K562 (cell line): ENCODE measurements around the gene ALOX5. TPM values are rescaled to one million over a fixed set of nuclear protein-coding genes. Genes with fewer than 3 reads are reported as not detected.

Source experiments
- ATAC-seq: fragments of 200-7000 bp; cut with Tn5 transposase; 3 replicates; pipeline ENCODE4 v1.9.1; 2020; ENCODE audit warnings: moderate library complexity
- BruUV-seq: library from RNA; stranded (reverse); fragments of 400-500 nt; replicated peaks from 2 replicates; lab custom pipeline; 2021; lab: Mats Ljungman, UMichigan
- CTCF ChIA-PET: fragments of 300-600 bp; formaldehyde crosslinking; extraction: SDS; loops from one replicate; lab custom pipeline; 2021; ENCODE audit warnings: low intra/inter-chr PET ratio; lab: Yijun Ruan, JAX
- POLR2A ChIA-PET: fragments of 300-600, 350-650 bp; sonication (Branson Sonifier 250); formaldehyde crosslinking; extraction: SDS; loops from one replicate; lab custom pipeline; 2021; ENCODE audit warnings: antibody characterized with exemption, inconsistent platforms; lab: Yijun Ruan, JAX
- DNase-seq, 4 experiments: peaks; one replicate each; pipeline versions ENCODE4 v3.0.0 to v3.0.0-alpha.2; 2011 to 2018; ENCODE audit warnings: low spot score in 3 of 4, mixed read lengths in 3 of 4; ENCODE audit errors: extremely low read depth in 1 of 4
- FAIRE-seq: peaks from 2 replicates; lab custom pipeline; 2011; peaks lifted over from hg19 to GRCh38; lab: Jason Lieb, UNC
- H2AFZ ChIP-seq: 2 replicates; pipeline ENCODE4 v1.6.0; 2011; ENCODE audit warnings: low read depth, low read length, control low read depth, inconsistent platforms
- H3K27ac ChIP-seq: fragments of 200-600 bp; 3 replicates; pipeline ENCODE4 v1.8.0; 2011; ENCODE audit warnings: low read depth, mild to moderate bottlenecking, control low read depth, inconsistent platforms, low read length, moderate library complexity, mixed read lengths; ENCODE audit errors: extremely low read depth
- H3K27me3 ChIP-seq, 2 experiments: fragments of 300-600 bp in 1 of 2; 2 replicates in 1 of 2; 3 replicates in 1 of 2; pipeline versions ENCODE4 v1.6.0 to v1.8.0; 2011; ENCODE audit warnings: inconsistent platforms in 2 of 2, low read length in 2 of 2, mild to moderate bottlenecking in 1 of 2, mixed read lengths in 1 of 2, moderate library complexity in 1 of 2; ENCODE audit not compliant: control insufficient read depth in 2 of 2, insufficient read depth in 2 of 2
- H3K36me3 ChIP-seq: fragments of 300-600 bp; 3 replicates; pipeline ENCODE4 v1.8.0; 2011; ENCODE audit warnings: mild to moderate bottlenecking, low read length, inconsistent platforms; ENCODE audit not compliant: control insufficient read depth, insufficient read depth
- H3K4me1 ChIP-seq, 2 experiments: fragments of 200-600 bp in 1 of 2; replicated peaks in 1 of 2; 2 replicates in 1 of 2; 3 replicates in 1 of 2; pipeline versions ENCODE4 v1.5.1 to v1.8.0; 2011; ENCODE audit warnings: inconsistent platforms in 2 of 2, low read length in 2 of 2, mild to moderate bottlenecking in 1 of 2, mixed read lengths in 1 of 2, moderate library complexity in 1 of 2; ENCODE audit not compliant: control insufficient read depth in 2 of 2, insufficient read depth in 2 of 2
- H3K4me2 ChIP-seq: 2 replicates; pipeline ENCODE4 v1.6.1; 2011; ENCODE audit warnings: low read length, control low read depth, inconsistent platforms, mixed read lengths; ENCODE audit not compliant: insufficient read depth
- H3K4me3 ChIP-seq: fragments of 200-600 bp; sonication (generic), shearing (Covaris generic); 2 replicates; pipeline ENCODE4 v1.5.1; 2016; ENCODE audit warnings: control low read depth, inconsistent platforms
- H3K79me2 ChIP-seq: fragments of 200-600 bp; 3 replicates; pipeline ENCODE4 v1.8.0; 2011; ENCODE audit warnings: low read length, inconsistent platforms; ENCODE audit not compliant: control insufficient read depth, insufficient read depth
- H3K9ac ChIP-seq, 2 experiments: 2 replicates each; pipeline versions ENCODE4 v1.6.0 to v1.6.1; 2011; ENCODE audit warnings: low read depth in 2 of 2, low read length in 2 of 2, control low read depth in 1 of 2, inconsistent platforms in 1 of 2, mild to moderate bottlenecking in 1 of 2, mixed read lengths in 1 of 2; ENCODE audit not compliant: insufficient read depth in 1 of 2
- H3K9me1 ChIP-seq: one replicate; pipeline ENCODE4 v1.6.0; 2011; ENCODE audit warnings: inconsistent platforms, mild to moderate bottlenecking, low read length, moderate library complexity; ENCODE audit not compliant: control insufficient read depth, insufficient read depth
- H3K9me3 ChIP-seq: replicated peaks from 2 replicates; pipeline ENCODE4 v1.5.1; 2011; ENCODE audit warnings: low read depth, low read length, inconsistent platforms; ENCODE audit not compliant: control insufficient read depth, insufficient read depth
- H4K20me1 ChIP-seq: replicated peaks from 2 replicates; pipeline ENCODE4 v1.6.1; 2011; ENCODE audit warnings: low read length, inconsistent platforms, mixed read lengths; ENCODE audit not compliant: control insufficient read depth, insufficient read depth
- HBP1 ChIP-seq: fragments of 450-650 bp; formaldehyde crosslinking; IDR thresholded peaks from 2 replicates; pipeline ENCODE4 v1.4.0; 2022; ENCODE audit warnings: missing genetic modification characterization
- NKRF ChIP-seq: fragments of 450-650 bp; IDR thresholded peaks from 2 replicates; pipeline ENCODE4 v1.6.1; 2016; ENCODE audit warnings: borderline replicate concordance
- OTX1 ChIP-seq: fragments of 450-650 bp; formaldehyde crosslinking; IDR thresholded peaks from 2 replicates; pipeline ENCODE4 v1.4.0; 2022; ENCODE audit warnings: mild to moderate bottlenecking
- SAFB ChIP-seq: fragments of 200-400 bp; formaldehyde crosslinking; IDR thresholded peaks from 2 replicates; pipeline ENCODE4 v1.6.1; 2017; ENCODE audit warnings: low read depth, low read length, borderline replicate concordance
- ZBTB26 ChIP-seq: fragments of 450-650 bp; formaldehyde crosslinking; IDR thresholded peaks from 2 replicates; pipeline ENCODE4 v1.4.0; 2022; ENCODE audit warnings: missing genetic modification characterization
- ZFP91 ChIP-seq: sonication (generic); formaldehyde crosslinking; IDR thresholded peaks from 2 replicates; pipeline ENCODE4 v1.8.0; 2022; ENCODE audit warnings: mild to moderate bottlenecking, missing genetic modification reagents
- WGBS: fragments of 100-300 bp; shearing (Covaris generic); methylation state at CpG from one replicate; pipeline ENCODE4 v1.1.6; 2016; ENCODE audit warnings: low coverage, mixed read lengths; ENCODE audit not compliant: insufficient coverage; ENCODE audit errors: missing lambda C conversion rate; 5-methylcytosine and 5-hydroxymethylcytosine counted together
- in situ Hi-C: fragments of 300-500 bp; cut with MboI; formaldehyde crosslinking; loops from 4 replicates; pipeline ENCODE4 v1.15.0; 2018; ENCODE audit warnings: inconsistent platforms, mixed read lengths
- intact Hi-C: fragments of 100-400 bp; cut with micrococcal nuclease; formaldehyde crosslinking; loops from 2 replicates; pipeline ENCODE4 v1.14.2; 2022
- polyA plus RNA-seq, 8 experiments: library from polyadenylated mRNA; depleted of rRNA in 4 of 8; stranded (reverse) in 5 of 8; unstranded in 3 of 8; fragments of >200 nt; fragmentation: Nextera tagmentation in 2 of 8; fragmentation: Illumina TruSeq in 1 of 8; extraction: Ambion mirVana in 2 of 8; extraction: Trizol in 1 of 8; gene quantifications; 2 replicates each; pipeline versions ENCODE4 v1.2.1 to v1.2.3, GENCODE V29; 2011 to 2014; ENCODE audit warnings: inconsistent platforms in 1 of 8, missing spikeins in 1 of 8
- total RNA-seq, 7 experiments: library from RNA; depleted of rRNA in 6 of 7; stranded (reverse); fragments of >200 nt in 6 of 7; fragmentation: Illumina TruSeq in 2 of 7; extraction: Trizol in 2 of 7; gene quantifications; 2 replicates each; pipeline versions ENCODE4 v1.2.1 to v1.2.3, GENCODE V29; 2011 to 2021; ENCODE audit warnings: low replicate concordance in 1 of 7

ALOX5 gene
- total and polyA plus RNA-seq, 9 of the 15 experiments (the other 6 are each of a cell fraction or from before 2014, with no cell fraction given): 0.10 to 2.4 (median 1.4) TPM

- no TSS peak for BruUV-seq
- H3K4me3 ChIP-seq: no peak overlapping the region
- no peak overlapping the region for H3K4me2 ChIP-seq
- H3K4me1 ChIP-seq: peaks cover 32 to 48% of the 10 kb centered on the region in 2 experiments
- intact Hi-C loops (loop anchor here (5.0 to 10.0 kb wide), 2 partner anchors 35 to 123 kb away; no protein-coding TSS in a partner anchor), in situ Hi-C loops (no loop called here)
- H3K36me3 ChIP-seq: no peaks in the 10 kb centered on the region
- FAIRE-seq (no peak), DNase-seq (no peak)
- H3K9me1 ChIP-seq: no peaks in the 10 kb centered on the region
- H3K27me3 ChIP-seq: peaks cover 0 to 21% of the 10 kb centered on the region in 2 experiments; a peak in 3 of 5 replicates
- 36% methylated on average over 4 of the region's 4 CpGs for WGBS
- POLR2A ChIA-PET: interaction anchor here (0.6 to 1.5 kb wide), 2 partner anchors 27 to 33 kb away, joined by 3 read pairs; no protein-coding TSS in a partner anchor
- TF ChIP-seq HBP1 (CRISPR knock-in tag): 0 out of 2 replicates have a peak, but pooled peaks have one; percentile 66
- no peak for TF ChIP-seq ZFP91 (CRISPR knock-in tag)
- TF ChIP-seq OTX1 (CRISPR knock-in tag): 0 out of 2 replicates have a peak, but pooled peaks have one; percentile 56
- peak; percentile 79; the same call in 1 of the 2 replicates for TF ChIP-seq ZBTB26 (CRISPR knock-in tag)
- no peak for TF ChIP-seq NKRF
- TF ChIP-seq SAFB: no peak
- TF ChIP-seq, all 486 proteins: peak for 3
- no peak for ATAC-seq
- no peak overlapping the region for H3K27ac ChIP-seq
- CTCF ChIA-PET: no interaction called here
- H2AFZ ChIP-seq: no peak overlapping the region
- H3K9me3 ChIP-seq: no peaks in the 10 kb centered on the region
- no peaks in the 10 kb centered on the region for H4K20me1 ChIP-seq
- no peak overlapping the region for H3K9ac ChIP-seq
- H3K79me2 ChIP-seq: no peaks in the 10 kb centered on the region
These were observed 3.3 kb downstream of the ALOX5 start for GRCh38 chr10:45377321-45377720.
